GM19468 (cell line): ENCODE measurements around the gene FOXD4L1.
"Not testable (repeated sequence)": the region's sequence is repeated elsewhere in the genome, so short reads cannot be mapped to it uniquely, and the experiment has no call there.

ENCODE experiments used
- ATAC-seq: cut with Tn5 transposase; IDR thresholded peaks from one replicate; pipeline ENCODE4 v1.9.1; 2021; ENCODE audit warnings: mild to moderate bottlenecking, moderate library complexity, moderate number of reproducible peaks; ENCODE audit not compliant: unreplicated experiment; ENCODE audit errors: extremely low read depth

FOXD4L1 gene

DNA sequence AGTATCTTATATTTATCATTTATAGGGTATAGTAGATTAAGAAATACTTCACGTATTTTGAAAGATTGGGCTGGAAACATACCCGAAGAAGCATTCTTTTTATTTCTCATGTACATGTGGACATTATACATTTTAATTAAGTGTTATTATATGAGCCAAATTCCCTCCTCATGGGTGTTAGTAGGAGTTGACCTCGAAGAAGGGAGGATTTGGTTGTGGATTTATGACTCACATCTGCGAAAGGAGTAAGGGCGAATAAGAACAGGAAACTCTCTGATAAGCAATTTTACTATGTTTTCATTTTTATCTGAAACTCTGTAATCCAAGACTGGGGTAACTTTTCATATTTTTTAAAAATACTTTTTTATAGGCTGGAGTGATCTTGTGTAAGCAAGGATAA, 23.0 kb downstream of the FOXD4L1 start:
- not testable (repeated sequence) for ATAC-seq

GRCh38 chr2:113524986-113525385, 26.5 kb downstream of the FOXD4L1 start:
- not testable (repeated sequence) for ATAC-seq

- ATAC-seq, result not testable (repeated sequence)
Observed at GRCh38 chr2:113527350-113528045, 29.0 kb downstream of the FOXD4L1 start.

GRCh38 chr2:113528126-113528525, 29.7 kb downstream of the FOXD4L1 start:
- ATAC-seq, result not testable (repeated sequence)

DNA sequence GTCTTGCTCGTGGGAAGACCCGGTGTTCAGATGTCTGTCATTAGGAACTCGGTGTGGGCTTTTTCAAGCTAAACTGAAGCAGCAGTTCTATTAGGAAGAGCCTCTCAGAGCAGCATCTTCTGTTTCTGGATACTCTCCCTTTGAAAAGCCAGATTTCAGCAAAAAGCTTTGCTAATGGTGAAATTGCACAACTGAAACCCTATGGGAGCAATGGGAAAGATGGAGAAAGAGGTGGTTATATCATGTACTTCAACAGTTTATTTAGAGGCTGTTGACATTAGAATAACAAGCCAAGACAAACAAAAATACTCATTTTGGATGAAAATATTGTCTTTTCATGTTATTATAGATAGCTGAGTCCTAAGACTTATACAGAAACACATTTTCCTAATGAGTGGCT, 30.4 kb downstream of the FOXD4L1 start:
- not testable (repeated sequence) for ATAC-seq

- not testable (repeated sequence) for ATAC-seq
Observed at GRCh38 chr2:113532991-113533390, 34.5 kb downstream of the FOXD4L1 start.

DNA sequence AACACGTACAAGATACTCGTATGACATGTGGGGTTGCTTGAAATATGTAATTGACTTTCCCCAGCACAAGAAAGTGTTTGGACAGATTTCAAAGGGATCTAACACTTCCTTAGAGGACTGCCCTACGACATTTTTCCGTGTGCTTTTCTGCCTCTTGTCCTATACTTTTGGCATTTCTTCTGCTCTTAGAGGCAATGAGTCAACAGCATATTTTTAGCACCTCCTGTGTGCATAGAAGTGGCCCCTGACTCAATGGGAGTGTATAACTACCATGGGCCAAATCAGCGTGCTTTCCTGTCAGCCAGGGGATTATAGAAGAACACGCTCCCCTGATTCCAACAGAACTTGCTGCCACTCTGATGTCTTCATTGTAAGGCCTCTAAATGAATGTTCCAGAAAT, 38.1 kb downstream of the FOXD4L1 start:
- not testable (repeated sequence) for ATAC-seq

DNA sequence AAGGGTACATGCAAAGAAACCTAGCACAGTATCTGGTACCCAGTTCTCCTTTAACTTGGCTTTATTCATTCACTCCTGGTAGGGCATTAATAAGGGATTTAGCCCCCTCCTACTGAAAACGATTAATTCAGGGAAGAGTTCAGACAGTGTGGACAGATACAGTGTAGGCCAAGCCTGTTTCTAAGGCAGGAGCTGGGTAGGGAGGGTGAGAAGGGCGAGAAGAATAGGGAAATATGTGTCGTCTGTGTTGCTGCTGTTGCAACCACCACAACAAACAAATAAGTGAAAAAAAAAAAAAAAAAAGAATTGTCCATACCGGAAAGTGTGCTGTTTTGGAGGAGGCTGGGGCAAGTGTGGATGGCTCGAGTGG, 42.4 kb downstream of the FOXD4L1 start:
- not testable (repeated sequence) for ATAC-seq

DNA sequence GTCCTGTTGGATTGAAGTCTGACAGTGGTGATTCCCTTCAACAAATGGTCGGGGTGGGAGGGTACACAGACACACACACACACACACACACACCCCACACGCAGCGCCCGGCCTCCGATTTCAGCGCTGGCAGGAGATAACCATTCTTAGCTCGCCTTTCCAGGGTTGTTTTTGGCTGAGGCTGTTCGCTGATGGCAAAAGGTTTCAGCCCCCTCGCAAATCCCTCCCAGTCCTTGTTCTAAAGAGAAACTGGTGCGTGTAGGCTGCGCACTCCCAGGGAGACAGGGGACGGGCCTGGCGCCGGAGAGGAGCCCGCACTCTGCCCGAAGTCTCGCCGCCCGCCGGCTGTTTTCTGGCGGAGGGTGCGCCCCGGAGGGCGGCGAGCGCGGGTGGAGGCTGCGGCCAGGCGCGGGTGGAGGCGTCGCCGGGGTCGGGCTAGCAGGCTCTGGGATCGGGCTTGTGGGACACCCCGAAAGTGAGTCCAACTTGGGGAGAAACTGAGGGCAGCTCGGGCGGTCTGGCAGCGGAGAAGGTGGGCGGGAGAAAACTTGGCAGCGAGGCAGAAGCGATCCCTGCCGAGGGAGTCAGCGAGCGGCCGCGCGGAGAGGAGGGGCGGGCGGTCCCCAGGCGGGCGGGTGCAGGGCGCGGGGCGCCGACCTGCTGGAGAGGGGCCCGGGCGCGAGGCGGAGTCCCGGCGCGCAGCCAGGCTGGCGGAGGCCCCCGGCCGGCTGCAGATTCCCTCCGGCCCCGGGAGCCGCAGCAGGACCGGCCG, 42.9 kb downstream of the FOXD4L1 start:
- not testable (repeated sequence) for ATAC-seq

DNA sequence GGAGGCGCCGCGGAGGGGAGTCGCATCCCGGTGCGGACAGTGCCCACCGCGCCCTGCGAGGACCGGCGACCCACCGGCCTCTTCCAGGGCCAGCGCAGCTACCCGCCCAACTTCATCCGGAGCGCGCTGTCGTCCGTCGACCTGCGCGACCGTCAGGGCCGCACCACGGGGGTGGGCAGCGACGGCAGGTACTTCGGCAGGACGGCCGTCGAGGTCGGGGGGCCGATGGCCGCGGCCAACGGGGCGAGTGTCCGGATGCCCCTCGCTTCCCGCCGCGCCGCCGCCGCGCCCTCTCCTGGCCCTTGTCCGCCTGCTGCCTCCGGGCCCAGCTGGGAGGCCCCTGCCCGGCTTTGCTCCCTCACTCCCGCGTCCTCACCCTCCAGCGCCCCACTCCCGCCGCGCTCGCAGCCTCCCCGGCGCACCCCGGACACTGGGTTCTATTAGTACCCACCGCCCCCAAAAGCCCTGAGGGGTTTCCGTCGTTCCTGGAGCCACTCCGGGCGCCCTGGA, 43.6 kb downstream of the FOXD4L1 start:
- ATAC-seq, result not testable (repeated sequence)

GRCh38 chr2:113542529-113542928, 44.1 kb downstream of the FOXD4L1 start:
- ATAC-seq, result not testable (repeated sequence)
